MCF 10A (cell line): ENCODE results near the gene BANF1. TPM values are rescaled to one million over a fixed set of nuclear protein-coding genes. Genes with fewer than 3 reads are reported as not detected.
A peak's percentile ranks its signal among the peaks of the same experiment; 100 is the strongest.

Experiments
- BruUV-seq: library from RNA; stranded (reverse); fragments of 400-500 nt; replicated peaks from 2 replicates; lab custom pipeline; 2021; lab: Mats Ljungman, UMichigan
- CTCF ChIA-PET: fragments of 300-600 bp; sonication (Branson Sonifier 250); formaldehyde crosslinking; extraction: SDS; loops from one replicate; lab custom pipeline; 2021; ENCODE audit warnings: antibody characterized with exemption, inconsistent platforms; lab: Yijun Ruan, JAX
- POLR2A ChIA-PET: fragments of 300-600, 350-650 bp; sonication (Branson Sonifier 250); formaldehyde crosslinking; extraction: SDS; loops from one replicate; lab custom pipeline; 2020; ENCODE audit warnings: antibody characterized with exemption, inconsistent platforms; lab: Yijun Ruan, JAX
- DNase-seq: peaks from one replicate; pipeline ENCODE4 v3.0.0-alpha.2; 2018; ENCODE audit not compliant: unreplicated experiment
- H3K27ac Mint-ChIP-seq: one replicate; pipeline ENCODE4 v1.8.0; 2022; ENCODE audit warnings: mild to moderate bottlenecking, low read depth, mixed read lengths; ENCODE audit not compliant: unreplicated experiment
- H3K27me3 Mint-ChIP-seq: one replicate; pipeline ENCODE4 v1.8.0; 2022; ENCODE audit warnings: mixed read lengths; ENCODE audit not compliant: insufficient read depth, unreplicated experiment
- H3K36me3 Mint-ChIP-seq: one replicate; pipeline ENCODE4 v1.8.0; 2022; ENCODE audit warnings: mild to moderate bottlenecking, moderate library complexity, mixed read lengths; ENCODE audit not compliant: insufficient read depth, unreplicated experiment
- H3K4me1 Mint-ChIP-seq: one replicate; pipeline ENCODE4 v1.8.0; 2022; ENCODE audit warnings: mixed read lengths; ENCODE audit not compliant: insufficient read depth, unreplicated experiment
- H3K4me3 Mint-ChIP-seq: one replicate; pipeline ENCODE4 v1.8.0; 2022; ENCODE audit warnings: mild to moderate bottlenecking, moderate library complexity, mixed read lengths; ENCODE audit not compliant: unreplicated experiment
- H3K9me3 Mint-ChIP-seq: one replicate; pipeline ENCODE4 v1.8.0; 2022; ENCODE audit warnings: mixed read lengths; ENCODE audit not compliant: unreplicated experiment
- CTCF ChIP-seq: fragments of 200-600 bp; IDR thresholded peaks from one replicate; pipeline ENCODE4 v1.8.0; 2022; ENCODE audit warnings: antibody characterized with exemption, mild to moderate bottlenecking; ENCODE audit not compliant: unreplicated experiment
- intact Hi-C: fragments of 100-400 bp; cut with micrococcal nuclease; formaldehyde crosslinking; loops from 2 replicates; pipeline ENCODE4 v1.14.1; 2022
- total RNA-seq: library from RNA; stranded (reverse); gene quantifications from 2 replicates; pipeline ENCODE4 v1.2.3, GENCODE V29; 2022

Gene BANF1
- total RNA-seq, 1 experiment from 2014 or later = 198 TPM

GRCh38 chr11:65988791-65989592, 13.3 kb upstream of the BANF1 start:
- CTCF ChIA-PET = interaction anchor here (0.6 to 12.8 kb wide), 24 partner anchors 10 to 313 kb away, joined by 3 to 203 read pairs (median 3); partner anchors contain the start of genes CCDC85B, FIBP, KAT5 and MUS81

GRCh38 chr11:65992056-65992455, 10.2 kb upstream of the BANF1 start:
- ChIA-PET CTCF (interaction anchor here (0.6 to 12.8 kb wide), 5 partner anchors 19 to 143 kb away, joined by 3 to 203 read pairs (median 4); partner anchors contain the start of genes CCDC85B and FIBP), POLR2A (interaction anchor here (0.7 to 2.3 kb wide), 4 partner anchors 10 to 134 kb away, joined by 3 to 7 read pairs (median 6); partner anchors contain the start of genes BANF1, CCDC85B, CFL1 and EIF1AD)
- peaks cover 23% of the 10 kb centered on the region for H3K36me3 Mint-ChIP-seq
- peaks cover 5% of the 10 kb centered on the region for H3K4me1 Mint-ChIP-seq
- no peak for TF ChIP-seq CTCF
- intact Hi-C loops = no loop called here
- no peaks in the 10 kb centered on the region for H3K27me3 Mint-ChIP-seq
- no peak overlapping the region for H3K27ac Mint-ChIP-seq
- no peaks in the 10 kb centered on the region for H3K9me3 Mint-ChIP-seq
- no peak overlapping the region for H3K4me3 Mint-ChIP-seq
- DNase-seq = no peak
- no TSS peak for BruUV-seq

More at GRCh38 chr11:65988791-65989592, 13.3 kb upstream of the BANF1 start:
- Mint-ChIP-seq H3K36me3 (peaks cover 18% of the 10 kb centered on the region), H3K4me3 (no peak overlapping the region), H3K27ac (no peak overlapping the region), H3K27me3 (no peaks in the 10 kb centered on the region), H3K4me1 (peaks cover 5% of the 10 kb centered on the region), H3K9me3 (no peaks in the 10 kb centered on the region)
- intact Hi-C loops = loop anchor here (1.0 kb wide), 7 partner anchors 33 to 278 kb away; partner anchors contain the start of genes AP5B1, C11orf68, DRAP1 and FIBP
- peak; percentile 96 for DNase-seq
- BruUV-seq = no TSS peak
- POLR2A ChIA-PET = interaction anchor here (1.0 to 1.5 kb wide), 3 partner anchors 99 to 278 kb away, joined by 4 to 8 read pairs (median 4); no protein-coding TSS in a partner anchor
- peak; percentile 93 for TF ChIP-seq CTCF

- ChIA-PET CTCF (interaction anchor here (0.6 kb wide), 2 partner anchors 49 to 112 kb away, joined by 3 read pairs; no protein-coding TSS in a partner anchor), POLR2A (no interaction called here)
- BruUV-seq = no TSS peak
- DNase-seq = no peak
- intact Hi-C loops = no loop called here
- Mint-ChIP-seq H3K27me3 (no peaks in the 10 kb centered on the region), H3K4me3 (no peak overlapping the region), H3K27ac (no peak overlapping the region), H3K4me1 (no peaks in the 10 kb centered on the region), H3K9me3 (no peaks in the 10 kb centered on the region), H3K36me3 (peaks cover 53% of the 10 kb centered on the region)
- no peak for TF ChIP-seq CTCF
Observed at GRCh38 chr11:65997286-65997685, 5.0 kb upstream of the BANF1 start.
